Lower lobe of right lung (tissue), 2 donors: ENCODE results near the gene CEBPZ. TPM values are rescaled to one million over a fixed set of nuclear protein-coding genes. Genes with fewer than 3 reads are reported as not detected.
"Not testable (repeated sequence)": the region's sequence is repeated elsewhere in the genome, so short reads cannot be mapped to it uniquely, and the experiment has no call there.

Experiments
- ATAC-seq, 2 donors: fragments of 200-7000 bp; cut with Tn5 transposase; one replicate each; pipeline ENCODE4 v1.9.1; 2020 to 2022; ENCODE audit warnings: mild to moderate bottlenecking in 2 of 2, moderate library complexity in 2 of 2
- DNase-seq: peaks from one replicate; pipeline ENCODE4 v3.0.0-alpha.2; 2020
- H3K27ac ChIP-seq: fragments of 200-600 bp; one replicate; pipeline ENCODE4 v1.8.0; 2022
- H3K27me3 ChIP-seq: fragments of 200-600 bp; one replicate; pipeline ENCODE4 v1.8.0; 2022; ENCODE audit warnings: low read depth
- H3K36me3 ChIP-seq: fragments of 200-600 bp; one replicate; pipeline ENCODE4 v1.8.0; 2022; ENCODE audit warnings: mild to moderate bottlenecking
- H3K4me1 ChIP-seq: fragments of 200-600 bp; one replicate; pipeline ENCODE4 v1.8.0; 2022
- H3K4me3 ChIP-seq: fragments of 200-600 bp; one replicate; pipeline ENCODE4 v1.8.0; 2022; ENCODE audit warnings: mild to moderate bottlenecking
- H3K9me3 ChIP-seq: fragments of 200-600 bp; one replicate; pipeline ENCODE4 v1.8.0; 2022
- intact Hi-C: fragments of 100-400 bp; cut with DNase I; formaldehyde crosslinking; loops from one replicate; pipeline ENCODE4 v1.11.0; 2022
- total RNA-seq: library from RNA; stranded (reverse); fragmentation: NEBNext Ultra II Directional; extraction: Animal tissue kit (Norgen Biotek cat#: 25700); gene quantifications from one replicate; pipeline ENCODE4 v1.2.1, GENCODE V29; 2021
- TF ChIP-seq, protein P1 (sequence below): fragments of 200-600 bp; IDR thresholded peaks from one replicate; pipeline ENCODE4 v1.8.0; 2022; ENCODE audit warnings: antibody characterized with exemption, mild to moderate bottlenecking
- donor health status: DM: no; HTN: yes; CAD: no; lungs with severe emphysema.

CEBPZ gene
- total RNA-seq, 1 donor from 2014 or later, result 45.3 TPM

GRCh38 chr2:37219046-37219445, 12.3 kb downstream of the CEBPZ start:
- peaks cover 2% of the 10 kb centered on the region for H3K4me1 ChIP-seq
- H3K27ac ChIP-seq, result no peak overlapping the region
- H3K4me3 ChIP-seq, result no peak overlapping the region
- no peak for ATAC-seq
- H3K27me3 ChIP-seq, result no peaks in the 10 kb centered on the region
- intact Hi-C loops, result no loop called here
- H3K9me3 ChIP-seq, result no peaks in the 10 kb centered on the region
- TF ChIP-seq, protein P1, sequence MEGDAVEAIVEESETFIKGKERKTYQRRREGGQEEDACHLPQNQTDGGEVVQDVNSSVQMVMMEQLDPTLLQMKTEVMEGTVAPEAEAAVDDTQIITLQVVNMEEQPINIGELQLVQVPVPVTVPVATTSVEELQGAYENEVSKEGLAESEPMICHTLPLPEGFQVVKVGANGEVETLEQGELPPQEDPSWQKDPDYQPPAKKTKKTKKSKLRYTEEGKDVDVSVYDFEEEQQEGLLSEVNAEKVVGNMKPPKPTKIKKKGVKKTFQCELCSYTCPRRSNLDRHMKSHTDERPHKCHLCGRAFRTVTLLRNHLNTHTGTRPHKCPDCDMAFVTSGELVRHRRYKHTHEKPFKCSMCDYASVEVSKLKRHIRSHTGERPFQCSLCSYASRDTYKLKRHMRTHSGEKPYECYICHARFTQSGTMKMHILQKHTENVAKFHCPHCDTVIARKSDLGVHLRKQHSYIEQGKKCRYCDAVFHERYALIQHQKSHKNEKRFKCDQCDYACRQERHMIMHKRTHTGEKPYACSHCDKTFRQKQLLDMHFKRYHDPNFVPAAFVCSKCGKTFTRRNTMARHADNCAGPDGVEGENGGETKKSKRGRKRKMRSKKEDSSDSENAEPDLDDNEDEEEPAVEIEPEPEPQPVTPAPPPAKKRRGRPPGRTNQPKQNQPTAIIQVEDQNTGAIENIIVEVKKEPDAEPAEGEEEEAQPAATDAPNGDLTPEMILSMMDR, result no peak
- H3K36me3 ChIP-seq, result peaks cover 96% of the 10 kb centered on the region
- DNase-seq, result no peak

- Histone ChIP-seq H3K36me3 (peaks cover 96% of the 10 kb centered on the region), H3K9me3 (no peaks in the 10 kb centered on the region), H3K27ac (no peak overlapping the region), H3K4me3 (no peak overlapping the region), H3K4me1 (no peaks in the 10 kb centered on the region), H3K27me3 (no peaks in the 10 kb centered on the region)
- intact Hi-C loops, result no loop called here
- ATAC-seq (no peak), DNase-seq (no peak)
- TF ChIP-seq, protein P1, result no peak
Measured at GRCh38 chr2:37215250-37215649, 16.1 kb downstream of the CEBPZ start.

GRCh38 chr2:37211939-37212338, 19.5 kb downstream of the CEBPZ start:
- TF ChIP-seq, protein P1, result no peak
- H3K27me3 ChIP-seq, result no peaks in the 10 kb centered on the region
- H3K36me3 ChIP-seq, result peaks cover 82% of the 10 kb centered on the region
- no peak for ATAC-seq
- H3K27ac ChIP-seq, result no peak overlapping the region
- H3K4me1 ChIP-seq, result no peaks in the 10 kb centered on the region
- no peaks in the 10 kb centered on the region for H3K9me3 ChIP-seq
- intact Hi-C loops, result no loop called here
- no peak for DNase-seq
- H3K4me3 ChIP-seq, result no peak overlapping the region

DNA sequence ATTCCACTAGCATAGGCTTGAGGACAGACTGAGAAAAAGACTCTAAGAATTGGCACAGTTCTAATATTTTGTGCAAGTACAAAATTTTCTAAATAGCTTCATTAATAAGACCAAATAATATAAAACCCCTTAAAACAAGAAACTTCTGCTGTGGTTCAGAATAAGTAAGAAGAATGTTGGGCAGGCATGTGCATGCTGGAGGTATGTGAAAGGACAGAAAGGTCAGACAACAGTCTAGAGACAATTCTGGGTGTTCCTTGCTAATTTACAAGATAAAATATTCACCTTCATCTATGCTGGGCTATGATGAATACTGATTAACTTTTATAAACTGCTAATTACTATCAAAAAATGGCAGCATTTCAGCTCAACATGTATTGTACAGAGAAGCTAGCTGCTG, 20.2 kb downstream of the CEBPZ start:
- no peak for DNase-seq
- peaks cover 78% of the 10 kb centered on the region for H3K36me3 ChIP-seq
- H3K27ac ChIP-seq, result no peak overlapping the region
- ATAC-seq, result no peak
- H3K9me3 ChIP-seq, result no peaks in the 10 kb centered on the region
- no peaks in the 10 kb centered on the region for H3K4me1 ChIP-seq
- TF ChIP-seq, protein P1, result no peak
- no peaks in the 10 kb centered on the region for H3K27me3 ChIP-seq
- no peak overlapping the region for H3K4me3 ChIP-seq
- intact Hi-C loops, result no loop called here

DNA sequence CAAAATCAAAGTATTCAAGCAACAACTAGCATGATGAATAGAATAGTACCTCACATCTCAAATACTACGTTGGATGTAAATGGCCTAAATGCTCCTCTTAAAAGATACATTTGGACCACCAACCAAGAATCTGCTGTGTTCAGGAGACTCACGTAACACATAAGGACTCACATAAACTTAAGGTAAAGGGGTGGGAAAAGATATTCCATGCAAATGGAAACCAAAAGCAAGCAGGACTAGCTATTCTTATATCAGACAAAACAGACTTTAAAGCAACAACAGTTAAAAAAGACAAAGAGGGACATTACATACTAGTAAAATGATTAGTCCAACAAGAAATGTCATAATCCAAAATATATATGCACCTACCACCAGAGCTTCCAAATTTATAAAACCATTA, 24.6 kb downstream of the CEBPZ start:
- ATAC-seq, H3K4me1 ChIP-seq, H3K27me3 ChIP-seq, H3K4me3 ChIP-seq, intact Hi-C loops, H3K27ac ChIP-seq, DNase-seq, H3K9me3 ChIP-seq: not testable (repeated sequence)
- H3K36me3 ChIP-seq, result peaks cover 77% of the 10 kb centered on the region

DNA sequence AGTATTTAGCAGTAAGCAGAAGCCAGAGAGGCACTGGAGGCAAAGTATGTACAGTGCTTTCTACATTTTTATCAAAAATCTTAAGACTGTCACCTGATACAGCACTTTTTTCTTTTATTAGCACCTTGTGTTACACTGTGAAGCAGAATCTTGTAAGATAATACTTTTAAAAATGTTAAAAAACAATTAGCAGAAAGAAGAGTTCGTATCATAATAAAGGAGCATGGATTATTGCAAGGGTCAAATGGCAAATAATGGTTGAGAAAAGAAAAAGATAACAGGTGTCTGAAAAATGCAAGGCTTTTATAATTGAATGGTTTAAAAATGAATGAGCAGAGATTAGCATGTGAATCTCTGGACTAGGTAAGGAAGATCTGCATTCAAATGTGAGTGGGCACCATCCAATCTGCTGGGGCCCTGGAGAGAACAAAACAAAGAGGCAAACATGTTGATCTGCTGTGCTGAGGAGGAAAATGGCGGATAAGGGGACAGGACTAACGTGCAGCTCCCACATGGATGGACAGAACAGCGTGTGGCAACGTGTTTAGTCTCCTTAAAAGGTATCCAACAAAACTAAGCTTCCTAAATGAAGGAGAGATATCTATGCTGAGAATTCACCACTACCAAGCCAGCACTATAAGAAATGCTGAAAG, 25.6 kb downstream of the CEBPZ start:
- Histone ChIP-seq H3K27me3 (no peaks in the 10 kb centered on the region), H3K4me3 (no peak overlapping the region), H3K4me1 (no peaks in the 10 kb centered on the region), H3K9me3 (no peaks in the 10 kb centered on the region), H3K27ac (no peak overlapping the region), H3K36me3 (peaks cover 77% of the 10 kb centered on the region)
- intact Hi-C loops, result no loop called here
- ATAC-seq, result no peak
- DNase-seq, result no peak
- TF ChIP-seq, protein P1, result no peak

DNA sequence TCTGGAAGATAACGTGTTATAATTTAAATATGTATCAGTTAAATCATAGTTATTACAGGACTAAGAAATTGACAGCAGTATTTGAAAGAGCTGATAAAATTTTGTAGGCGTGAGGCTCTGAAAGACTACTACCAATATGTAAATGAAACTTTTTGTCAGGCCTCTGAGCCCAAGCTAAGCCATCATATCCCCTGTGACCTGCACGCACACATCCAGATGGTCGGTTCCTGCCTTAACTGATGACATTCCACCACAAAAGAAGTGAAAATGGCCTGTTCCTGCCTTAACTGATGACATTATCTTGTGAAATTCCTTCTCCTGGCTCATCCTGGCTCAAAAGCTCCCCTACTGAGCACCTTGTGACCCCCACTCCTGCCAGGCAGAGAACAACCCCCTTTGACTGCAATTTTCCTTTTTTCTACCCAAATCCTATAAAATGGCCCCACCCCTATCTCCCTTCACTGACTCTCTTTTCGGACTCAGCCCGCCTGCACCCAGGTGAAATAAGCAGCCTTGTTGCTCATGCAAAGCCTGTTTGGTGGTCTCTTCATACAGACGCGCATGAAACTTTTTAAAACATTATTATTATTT, 26.2 kb downstream of the CEBPZ start:
- H3K4me1 ChIP-seq, intact Hi-C loops, H3K4me3 ChIP-seq, H3K27me3 ChIP-seq, H3K27ac ChIP-seq, ATAC-seq, H3K9me3 ChIP-seq, DNase-seq: not testable (repeated sequence)
- peaks cover 77% of the 10 kb centered on the region for H3K36me3 ChIP-seq
